Endothelial cell of umbilical vein (primary cell): ENCODE measurements around the gene OR2W3.

ENCODE experiments used
- EZH2 ChIP-seq: IDR thresholded peaks from 2 replicates; pipeline ENCODE4 v1.6.1; 2012; ENCODE audit warnings: borderline replicate concordance, low read depth, mild to moderate bottlenecking, moderate library complexity, low read length, inconsistent platforms; ENCODE audit not compliant: severe bottlenecking
- FOS ChIP-seq: IDR thresholded peaks from 2 replicates; pipeline ENCODE4 v1.6.1; 2011; ENCODE audit warnings: mild to moderate bottlenecking, low read length, moderate library complexity, borderline replicate concordance; ENCODE audit not compliant: insufficient read depth
- JUN ChIP-seq: IDR thresholded peaks from 2 replicates; pipeline ENCODE4 v1.6.1; 2011; ENCODE audit warnings: borderline replicate concordance, low read depth; ENCODE audit not compliant: insufficient read length, insufficient read depth
- MYC ChIP-seq: IDR thresholded peaks from one replicate; pipeline ENCODE4 v1.6.1; 2011; ENCODE audit warnings: mild to moderate bottlenecking, low read depth, low read length
- POLR2A ChIP-seq: IDR thresholded peaks from 2 replicates; pipeline ENCODE4 v1.6.1; 2012; ENCODE audit warnings: low read depth, mild to moderate bottlenecking, control low read depth, low read length
- POLR2AphosphoS5 ChIP-seq: IDR thresholded peaks from 2 replicates; pipeline ENCODE4 v1.6.1; 2012; ENCODE audit warnings: low read depth, mild to moderate bottlenecking, control low read depth, low read length, moderate library complexity; ENCODE audit not compliant: insufficient read depth
- TF ChIP-seq, protein P1 (sequence below), 2 donors: IDR thresholded peaks; 1 replicate in 1 of 2; 2 replicates in 1 of 2; pipeline ENCODE4 v1.5.1; 2011; ENCODE audit warnings: low read length in 2 of 2, mild to moderate bottlenecking in 2 of 2, moderate library complexity in 2 of 2, control low read depth in 1 of 2, inconsistent platforms in 1 of 2, low read depth in 1 of 2; ENCODE audit not compliant: insufficient read depth in 1 of 2; ENCODE audit errors: extremely low read depth in 1 of 2
- TF ChIP-seq, protein P2 (sequence below): IDR thresholded peaks from 2 replicates; pipeline ENCODE4 v1.6.1; 2011; ENCODE audit not compliant: insufficient read depth, insufficient read length

DNA sequence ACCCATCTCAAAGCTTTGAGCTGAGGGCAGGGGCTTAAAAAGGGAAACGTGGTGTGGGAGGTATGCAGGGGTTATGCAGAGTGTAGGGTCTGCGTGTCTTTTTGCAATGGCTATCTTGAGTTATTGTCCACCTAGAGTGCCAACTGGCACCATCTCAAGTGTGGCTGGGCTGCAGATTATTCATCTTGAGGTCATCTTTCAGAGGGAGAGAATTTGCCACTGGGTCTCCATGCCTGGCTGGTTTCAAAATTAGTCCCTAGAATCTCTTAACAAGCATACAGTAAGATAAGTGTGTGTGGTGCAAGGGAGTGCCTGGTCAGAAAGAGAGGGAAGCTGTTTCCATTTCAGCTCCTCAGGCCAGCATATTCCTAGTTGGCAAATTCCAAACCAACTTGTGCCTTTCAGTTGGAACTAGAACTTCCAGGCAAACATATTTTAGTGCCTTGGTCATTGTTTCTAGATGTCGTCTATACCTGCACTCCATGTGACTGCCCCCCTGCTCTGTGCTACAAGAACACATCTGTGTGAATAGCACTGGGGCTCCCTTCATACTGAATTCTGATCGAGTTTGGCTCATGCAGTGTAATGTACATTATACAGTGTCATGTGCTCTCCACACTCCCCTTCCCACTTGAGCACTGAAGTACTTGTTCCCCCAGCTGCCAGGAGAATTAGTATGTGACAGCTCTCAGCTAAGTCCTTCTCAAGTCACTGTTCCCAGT is 19.7 kb downstream of the OR2W3 start:
- TF ChIP-seq, protein P1, sequence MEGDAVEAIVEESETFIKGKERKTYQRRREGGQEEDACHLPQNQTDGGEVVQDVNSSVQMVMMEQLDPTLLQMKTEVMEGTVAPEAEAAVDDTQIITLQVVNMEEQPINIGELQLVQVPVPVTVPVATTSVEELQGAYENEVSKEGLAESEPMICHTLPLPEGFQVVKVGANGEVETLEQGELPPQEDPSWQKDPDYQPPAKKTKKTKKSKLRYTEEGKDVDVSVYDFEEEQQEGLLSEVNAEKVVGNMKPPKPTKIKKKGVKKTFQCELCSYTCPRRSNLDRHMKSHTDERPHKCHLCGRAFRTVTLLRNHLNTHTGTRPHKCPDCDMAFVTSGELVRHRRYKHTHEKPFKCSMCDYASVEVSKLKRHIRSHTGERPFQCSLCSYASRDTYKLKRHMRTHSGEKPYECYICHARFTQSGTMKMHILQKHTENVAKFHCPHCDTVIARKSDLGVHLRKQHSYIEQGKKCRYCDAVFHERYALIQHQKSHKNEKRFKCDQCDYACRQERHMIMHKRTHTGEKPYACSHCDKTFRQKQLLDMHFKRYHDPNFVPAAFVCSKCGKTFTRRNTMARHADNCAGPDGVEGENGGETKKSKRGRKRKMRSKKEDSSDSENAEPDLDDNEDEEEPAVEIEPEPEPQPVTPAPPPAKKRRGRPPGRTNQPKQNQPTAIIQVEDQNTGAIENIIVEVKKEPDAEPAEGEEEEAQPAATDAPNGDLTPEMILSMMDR (IDR thresholded peaks at IDR 0.05; ENCODE audit: extremely low read depth in 1 of 2, insufficient read depth in 1 of 2, low read depth in 1 of 2, low read length in 2 of 2): no peak
- TF ChIP-seq, protein P2, sequence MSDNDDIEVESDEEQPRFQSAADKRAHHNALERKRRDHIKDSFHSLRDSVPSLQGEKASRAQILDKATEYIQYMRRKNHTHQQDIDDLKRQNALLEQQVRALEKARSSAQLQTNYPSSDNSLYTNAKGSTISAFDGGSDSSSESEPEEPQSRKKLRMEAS: no peak
- TF ChIP-seq POLR2AphosphoS5 (no peak), JUN (no peak), POLR2A (no peak), FOS (no peak), EZH2 (no peak), MYC (no peak)
